Vagina (tissue), 2 donors: ENCODE measurements around the gene CCDC40. TPM values are rescaled to one million over a fixed set of nuclear protein-coding genes. Genes with fewer than 3 reads are reported as not detected.
A peak's percentile ranks its signal among the peaks of the same experiment; 100 is the strongest.

Source experiments
- DNase-seq, 2 donors: peaks; one replicate each; pipeline ENCODE4 v3.0.0-alpha.2; 2017; ENCODE audit errors: extremely low spot score in 2 of 2
- H3K27ac ChIP-seq: fragments of 200-600 bp; sonication (generic); one replicate; pipeline ENCODE4 v1.5.1; 2019
- H3K27me3 ChIP-seq: fragments of 200-600 bp; sonication (generic); one replicate; pipeline ENCODE4 v1.5.1; 2019
- H3K36me3 ChIP-seq, 2 donors: fragments of 200-600 bp; sonication (generic); one replicate each; pipeline ENCODE4 v1.5.1; 2017 to 2019
- H3K4me1 ChIP-seq: fragments of 200-600 bp; sonication (generic); one replicate; pipeline ENCODE4 v1.5.1; 2019
- H3K4me3 ChIP-seq, 2 donors: fragments of 200-600 bp; sonication (generic); 1 replicate in 1 of 2; 2 replicates in 1 of 2; pipeline ENCODE4 v1.5.1; 2016 to 2019
- H3K9me3 ChIP-seq: fragments of 200-600 bp; sonication (generic); one replicate; pipeline ENCODE4 v1.5.1; 2019
- POLR2A ChIP-seq, 2 donors: fragments of 450-650 bp; IDR thresholded peaks; one replicate each; pipeline ENCODE4 v1.6.1; 2017; ENCODE audit warnings: antibody characterized with exemption in 2 of 2, mild to moderate bottlenecking in 2 of 2, moderate library complexity in 2 of 2
- POLR2AphosphoS5 ChIP-seq, 2 donors: sonication (generic); formaldehyde crosslinking; IDR thresholded peaks; one replicate each; pipeline ENCODE4 v1.9.0; 2017; ENCODE audit warnings: antibody characterized with exemption in 2 of 2, mild to moderate bottlenecking in 2 of 2, low read depth in 1 of 2; ENCODE audit not compliant: insufficient read depth in 1 of 2
- intact Hi-C: fragments of 100-400 bp; cut with DNase I; formaldehyde crosslinking; loops from one replicate; pipeline ENCODE4 v1.15.1; 2023
- total RNA-seq: library from RNA; depleted of rRNA; stranded (reverse); fragments of >200 nt; gene quantifications from one replicate; pipeline ENCODE4 v1.2.3, GENCODE V29; 2016
- TF ChIP-seq, protein P1 (sequence below), 3 experiments: fragments of 450-650 bp in 2 of 3; fragments of 200-600 bp in 1 of 3; sonication (generic) in 1 of 3; IDR thresholded peaks; one replicate each; pipeline ENCODE4 v1.5.1; 2017 to 2019; ENCODE audit warnings: antibody characterized with exemption in 3 of 3, mild to moderate bottlenecking in 2 of 3, moderate library complexity in 2 of 3

Gene CCDC40
- total RNA-seq, 1 donor from 2014 or later = 9.3 TPM

DNA sequence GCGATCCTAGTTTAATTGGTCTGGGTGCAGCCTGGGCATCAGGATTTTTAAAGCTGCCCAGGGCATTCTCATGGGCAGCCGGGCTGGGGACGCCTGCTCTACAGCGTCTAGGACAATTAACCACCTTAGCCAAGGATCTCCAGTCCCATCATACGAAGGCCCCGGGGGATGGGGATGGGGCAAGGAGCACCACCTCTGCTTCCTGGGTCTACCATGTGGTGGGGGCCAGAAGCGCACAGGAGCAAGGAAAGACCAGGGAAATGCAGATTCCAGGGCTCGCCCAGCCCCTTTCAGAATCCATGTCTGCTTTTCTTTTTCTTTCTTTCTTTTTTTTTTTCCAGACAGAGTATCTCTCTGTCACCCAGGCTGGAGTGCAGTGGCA lies 30.1 kb upstream of the CCDC40 start:
- H3K36me3 ChIP-seq = peaks cover 0 to 8% of the 10 kb centered on the region in 2 donors
- intact Hi-C loops = loop anchor here (10.0 kb wide), 1 partner anchor 78 kb away; no protein-coding TSS in a partner anchor
- H3K4me1 ChIP-seq = peaks cover 11% of the 10 kb centered on the region
- H3K4me3 ChIP-seq = no peak overlapping the region
- H3K27me3 ChIP-seq = no peaks in the 10 kb centered on the region
- DNase-seq = no peak
- TF ChIP-seq POLR2AphosphoS5 (IDR thresholded peaks at IDR 0.05; ENCODE audit: insufficient read depth in 1 of 2, low read depth in 1 of 2) (no peak), POLR2A (IDR thresholded peaks at IDR 0.05) (no peak)
- TF ChIP-seq, protein P1, sequence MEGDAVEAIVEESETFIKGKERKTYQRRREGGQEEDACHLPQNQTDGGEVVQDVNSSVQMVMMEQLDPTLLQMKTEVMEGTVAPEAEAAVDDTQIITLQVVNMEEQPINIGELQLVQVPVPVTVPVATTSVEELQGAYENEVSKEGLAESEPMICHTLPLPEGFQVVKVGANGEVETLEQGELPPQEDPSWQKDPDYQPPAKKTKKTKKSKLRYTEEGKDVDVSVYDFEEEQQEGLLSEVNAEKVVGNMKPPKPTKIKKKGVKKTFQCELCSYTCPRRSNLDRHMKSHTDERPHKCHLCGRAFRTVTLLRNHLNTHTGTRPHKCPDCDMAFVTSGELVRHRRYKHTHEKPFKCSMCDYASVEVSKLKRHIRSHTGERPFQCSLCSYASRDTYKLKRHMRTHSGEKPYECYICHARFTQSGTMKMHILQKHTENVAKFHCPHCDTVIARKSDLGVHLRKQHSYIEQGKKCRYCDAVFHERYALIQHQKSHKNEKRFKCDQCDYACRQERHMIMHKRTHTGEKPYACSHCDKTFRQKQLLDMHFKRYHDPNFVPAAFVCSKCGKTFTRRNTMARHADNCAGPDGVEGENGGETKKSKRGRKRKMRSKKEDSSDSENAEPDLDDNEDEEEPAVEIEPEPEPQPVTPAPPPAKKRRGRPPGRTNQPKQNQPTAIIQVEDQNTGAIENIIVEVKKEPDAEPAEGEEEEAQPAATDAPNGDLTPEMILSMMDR (IDR thresholded peaks at IDR 0.05) = no peak
- H3K27ac ChIP-seq = no peak overlapping the region
- no peaks in the 10 kb centered on the region for H3K9me3 ChIP-seq

DNA sequence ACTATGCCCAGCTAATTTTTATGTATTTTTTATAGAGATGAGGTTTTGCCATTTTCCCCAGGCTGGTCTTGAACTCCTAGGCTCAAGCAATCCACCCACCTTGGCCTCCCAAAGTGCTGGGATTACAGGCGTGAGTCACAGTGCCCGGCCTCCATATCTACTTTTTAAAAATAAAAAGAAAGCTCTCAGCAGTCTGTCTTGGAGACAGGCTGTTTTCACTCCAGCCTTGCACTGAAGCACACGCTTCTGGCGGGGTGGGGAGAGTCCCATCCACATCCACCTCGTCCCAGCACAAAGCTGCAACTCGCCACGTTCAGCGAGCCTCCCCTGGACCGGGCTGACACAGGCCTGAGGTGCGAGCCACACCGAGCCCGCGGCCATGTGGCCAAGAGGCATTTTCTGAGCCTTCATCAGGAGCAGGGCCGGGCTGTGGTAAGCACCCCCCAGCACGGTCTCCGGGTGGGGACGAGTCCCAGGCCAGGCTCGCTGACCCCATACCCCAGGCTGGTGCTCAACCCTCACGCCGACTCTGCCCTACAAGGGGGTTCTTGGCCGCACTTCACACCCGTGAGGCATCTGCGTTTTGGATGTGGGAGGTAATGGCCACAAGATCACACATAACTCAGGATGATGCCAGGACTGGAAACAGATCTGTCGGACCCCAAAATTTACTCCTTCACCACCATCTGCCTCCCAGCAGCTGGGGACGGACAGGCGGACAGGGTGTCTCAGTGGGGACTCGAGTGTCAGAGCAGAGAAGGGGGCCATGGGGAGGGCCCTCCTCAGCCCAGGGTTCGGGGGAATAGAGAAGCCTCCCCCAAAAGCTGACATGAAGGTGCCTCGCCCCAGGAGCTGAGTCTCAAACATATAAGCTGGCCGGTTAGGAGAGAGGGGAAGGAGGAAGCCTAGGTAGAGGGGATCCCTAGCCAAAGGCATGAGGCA lies 29.4 kb upstream of the CCDC40 start:
- TF ChIP-seq POLR2A (IDR thresholded peaks at IDR 0.05) = no peak
- TF ChIP-seq, protein P1 (IDR thresholded peaks at IDR 0.05) = no peak
- no peak for TF ChIP-seq POLR2AphosphoS5 (IDR thresholded peaks at IDR 0.05; ENCODE audit: insufficient read depth in 1 of 2, low read depth in 1 of 2)
- H3K27ac ChIP-seq = no peak overlapping the region
- DNase-seq = no peak
- H3K9me3 ChIP-seq = no peaks in the 10 kb centered on the region
- no peak overlapping the region for H3K4me3 ChIP-seq
- intact Hi-C loops = loop anchor here (10.0 kb wide), 1 partner anchor 78 kb away; no protein-coding TSS in a partner anchor
- H3K36me3 ChIP-seq = peaks cover 0 to 8% of the 10 kb centered on the region in 2 donors
- H3K27me3 ChIP-seq = no peaks in the 10 kb centered on the region
- peaks cover 11% of the 10 kb centered on the region for H3K4me1 ChIP-seq

DNA sequence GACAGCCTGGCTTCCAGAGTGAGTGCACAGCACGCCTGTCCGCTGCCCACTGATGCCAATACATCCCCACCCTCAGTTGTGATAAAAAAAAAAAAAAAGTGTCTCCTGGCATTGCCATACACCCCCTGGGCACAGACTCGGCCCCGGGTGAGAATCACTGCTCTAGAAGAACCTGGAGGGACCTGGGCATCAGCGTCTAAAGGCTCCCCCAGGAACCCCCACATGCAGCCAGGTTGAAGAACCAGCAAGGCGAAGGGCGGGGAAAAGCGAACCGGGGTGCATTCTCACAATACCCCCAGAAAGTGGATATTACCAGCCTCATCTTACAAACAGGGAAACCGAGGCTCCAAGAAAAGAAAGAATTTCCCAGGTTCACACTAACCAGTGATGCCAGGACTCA lies 28.5 kb upstream of the CCDC40 start:
- intact Hi-C loops = loop anchor here (2.0 to 10.0 kb wide), 2 partner anchors 25 to 77 kb away; no protein-coding TSS in a partner anchor
- DNase-seq = no peak

DNA sequence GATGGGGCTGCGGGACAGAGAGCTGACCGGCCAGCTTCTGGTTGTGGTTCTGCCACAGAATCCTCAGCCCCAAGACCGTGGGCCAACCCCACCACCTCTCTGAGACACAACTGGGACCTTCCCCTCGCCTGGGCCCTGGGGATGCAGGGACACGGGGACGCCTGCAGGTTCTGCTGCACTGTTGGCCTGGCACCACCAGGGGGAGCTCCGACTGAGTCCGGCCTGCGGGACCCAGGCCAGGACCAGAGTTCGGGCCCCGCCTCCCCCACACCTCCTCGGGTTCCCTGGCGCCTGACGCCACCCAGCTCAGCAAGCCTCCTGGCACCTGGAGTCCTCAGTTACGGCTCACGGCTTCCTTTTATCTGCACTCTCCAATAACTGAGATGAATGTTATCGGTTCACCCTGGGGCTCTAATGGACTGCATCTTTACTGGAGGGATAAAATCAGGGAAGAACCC lies 28.0 kb upstream of the CCDC40 start:
- no peak overlapping the region for H3K4me3 ChIP-seq
- peak; percentile 46 to 67 for TF ChIP-seq POLR2AphosphoS5 (IDR thresholded peaks at IDR 0.05; ENCODE audit: insufficient read depth in 1 of 2, low read depth in 1 of 2)
- no peak for TF ChIP-seq POLR2A (IDR thresholded peaks at IDR 0.05)
- TF ChIP-seq, protein P1 (IDR thresholded peaks at IDR 0.05) = peak; percentile 76 to 94 (median 83)
- intact Hi-C loops = loop anchor here (2.0 to 10.0 kb wide), 2 partner anchors 24 to 76 kb away; no protein-coding TSS in a partner anchor
- no peak for DNase-seq
- peaks cover 11% of the 10 kb centered on the region for H3K4me1 ChIP-seq
- H3K27ac ChIP-seq = no peak overlapping the region
- H3K9me3 ChIP-seq = no peaks in the 10 kb centered on the region
- peaks cover 0 to 16% of the 10 kb centered on the region in 2 donors for H3K36me3 ChIP-seq
- no peaks in the 10 kb centered on the region for H3K27me3 ChIP-seq

More for the DNA sequence above, 28.5 kb upstream of the CCDC40 start:
- TF ChIP-seq POLR2A (IDR thresholded peaks at IDR 0.05) (no peak), POLR2AphosphoS5 (IDR thresholded peaks at IDR 0.05; ENCODE audit: insufficient read depth in 1 of 2, low read depth in 1 of 2) (no peak)
- TF ChIP-seq, protein P1 (IDR thresholded peaks at IDR 0.05) = no peak
- H3K4me1 ChIP-seq = peaks cover 11% of the 10 kb centered on the region
- peaks cover 0 to 11% of the 10 kb centered on the region in 2 donors for H3K36me3 ChIP-seq
- H3K27me3 ChIP-seq = no peaks in the 10 kb centered on the region
- no peak overlapping the region for H3K4me3 ChIP-seq
- H3K9me3 ChIP-seq = no peaks in the 10 kb centered on the region
- no peak overlapping the region for H3K27ac ChIP-seq
